Measurements from ENCODE around the gene CXXC4. TPM values are rescaled to one million over a fixed set of nuclear protein-coding genes. Genes with fewer than 3 reads are reported as not detected.

The CXXC4 gene
- total RNA-seq, 1 experiment from 2014 or later: not detected

DNA sequence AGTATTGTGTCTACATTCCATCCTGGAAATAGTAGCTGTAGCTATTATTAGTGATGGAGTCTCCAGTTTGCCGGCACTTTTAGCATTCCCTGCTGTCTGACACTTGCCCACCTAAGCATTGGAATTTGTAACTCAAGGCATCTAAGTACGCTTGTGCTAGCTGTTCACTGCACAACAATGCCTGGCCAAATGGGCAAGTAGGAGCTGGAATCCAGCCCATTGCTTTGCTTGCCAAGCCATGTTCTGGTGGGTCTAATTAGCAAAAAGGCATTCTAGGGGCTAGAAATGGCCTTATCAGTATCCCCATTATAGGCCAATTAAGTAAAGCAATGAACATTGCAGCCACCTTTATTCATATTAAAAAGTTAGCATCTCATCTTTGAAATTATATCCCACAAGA is 7.8 kb upstream of the CXXC4 start:
- no TSS peak for BruUV-seq (replicated peaks)
- H3K9me3 ChIP-seq (ENCODE audit: low read length): no peaks in the 10 kb centered on the region
- H3K27ac ChIP-seq (ENCODE audit: low read length): no peak overlapping the region
- no peaks in the 10 kb centered on the region for H3K27me3 ChIP-seq (ENCODE audit: low read length)
- CTCF ChIA-PET: no interaction called here
- no peaks in the 10 kb centered on the region for H3K36me3 ChIP-seq (ENCODE audit: low read depth, low read length)
- H3K4me3 ChIP-seq (ENCODE audit: low read length): no peak overlapping the region
- no peak overlapping the region for H3K9ac ChIP-seq (ENCODE audit: low read length)
- no peak overlapping the region for H3K4me2 ChIP-seq (ENCODE audit: low read length)
- no peaks in the 10 kb centered on the region for H3F3A ChIP-seq (ENCODE audit: low read length, unreplicated experiment)
- no peaks in the 10 kb centered on the region for H3K79me2 ChIP-seq (ENCODE audit: low read length)
- H2AFZ ChIP-seq (ENCODE audit: low read length): no peak overlapping the region
- POLR2A ChIA-PET (ENCODE audit: unreplicated experiment): no interaction called here
- no peaks in the 10 kb centered on the region for H3K9me2 ChIP-seq (replicated peaks; ENCODE audit: low read length)
- intact Hi-C loops (cut with micrococcal nuclease): no loop called here
- no peaks in the 10 kb centered on the region for H4K20me1 ChIP-seq (ENCODE audit: low read length)
- TF ChIP-seq EZH2 (IDR thresholded peaks at IDR 0.05; ENCODE audit: low read length, unreplicated experiment) (no peak), EZH2phosphoT487 (IDR thresholded peaks at IDR 0.05; ENCODE audit: borderline replicate concordance, low read length) (no peak)
- TF ChIP-seq, protein P1, sequence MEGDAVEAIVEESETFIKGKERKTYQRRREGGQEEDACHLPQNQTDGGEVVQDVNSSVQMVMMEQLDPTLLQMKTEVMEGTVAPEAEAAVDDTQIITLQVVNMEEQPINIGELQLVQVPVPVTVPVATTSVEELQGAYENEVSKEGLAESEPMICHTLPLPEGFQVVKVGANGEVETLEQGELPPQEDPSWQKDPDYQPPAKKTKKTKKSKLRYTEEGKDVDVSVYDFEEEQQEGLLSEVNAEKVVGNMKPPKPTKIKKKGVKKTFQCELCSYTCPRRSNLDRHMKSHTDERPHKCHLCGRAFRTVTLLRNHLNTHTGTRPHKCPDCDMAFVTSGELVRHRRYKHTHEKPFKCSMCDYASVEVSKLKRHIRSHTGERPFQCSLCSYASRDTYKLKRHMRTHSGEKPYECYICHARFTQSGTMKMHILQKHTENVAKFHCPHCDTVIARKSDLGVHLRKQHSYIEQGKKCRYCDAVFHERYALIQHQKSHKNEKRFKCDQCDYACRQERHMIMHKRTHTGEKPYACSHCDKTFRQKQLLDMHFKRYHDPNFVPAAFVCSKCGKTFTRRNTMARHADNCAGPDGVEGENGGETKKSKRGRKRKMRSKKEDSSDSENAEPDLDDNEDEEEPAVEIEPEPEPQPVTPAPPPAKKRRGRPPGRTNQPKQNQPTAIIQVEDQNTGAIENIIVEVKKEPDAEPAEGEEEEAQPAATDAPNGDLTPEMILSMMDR (conservative IDR thresholded peaks at IDR 0.05; ENCODE audit: low read depth, low read length): no peak
- no peak for ATAC-seq
- no peak for DNase-seq
- no peaks in the 10 kb centered on the region for H3K4me1 ChIP-seq (ENCODE audit: insufficient read depth, low read length)

DNA sequence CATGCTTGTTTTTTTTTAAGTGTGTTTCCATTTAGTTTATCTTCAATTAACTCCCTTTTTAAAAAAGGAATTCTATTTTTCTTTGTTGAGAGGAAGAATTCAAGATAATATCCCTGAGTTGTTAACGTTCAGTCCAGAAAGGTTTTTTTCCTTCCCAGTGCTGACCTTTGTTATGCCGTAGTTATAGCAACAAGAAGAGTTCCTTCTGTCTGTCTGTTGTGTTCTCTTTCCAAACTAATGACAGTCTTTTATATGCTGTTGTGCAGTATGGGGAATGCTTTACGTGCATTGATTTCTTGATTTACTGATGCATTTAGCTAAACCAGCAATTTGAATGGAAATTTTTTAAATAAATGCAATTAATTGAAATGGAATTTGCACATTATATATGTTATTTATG is 6.6 kb upstream of the CXXC4 start:
- ATAC-seq (no peak), DNase-seq (no peak)
- no peaks in the 10 kb centered on the region for H4K20me1 ChIP-seq (ENCODE audit: low read length)
- ChIA-PET CTCF (no interaction called here), POLR2A (ENCODE audit: unreplicated experiment) (no interaction called here)
- no peaks in the 10 kb centered on the region for H3K79me2 ChIP-seq (ENCODE audit: low read length)
- H3K9me2 ChIP-seq (replicated peaks; ENCODE audit: low read length): no peaks in the 10 kb centered on the region
- H3F3A ChIP-seq (ENCODE audit: low read length, unreplicated experiment): no peaks in the 10 kb centered on the region
- no peaks in the 10 kb centered on the region for H3K9me3 ChIP-seq (ENCODE audit: low read length)
- no peak overlapping the region for H3K9ac ChIP-seq (ENCODE audit: low read length)
- H3K27ac ChIP-seq (ENCODE audit: low read length): no peak overlapping the region
- H3K4me1 ChIP-seq (ENCODE audit: insufficient read depth, low read length): no peaks in the 10 kb centered on the region
- no peak overlapping the region for H2AFZ ChIP-seq (ENCODE audit: low read length)
- H3K36me3 ChIP-seq (ENCODE audit: low read depth, low read length): no peaks in the 10 kb centered on the region
- no peak overlapping the region for H3K4me3 ChIP-seq (ENCODE audit: low read length)
- intact Hi-C loops (cut with micrococcal nuclease): no loop called here
- TF ChIP-seq, protein P1 (conservative IDR thresholded peaks at IDR 0.05; ENCODE audit: low read depth, low read length): no peak
- no peak for TF ChIP-seq EZH2phosphoT487 (IDR thresholded peaks at IDR 0.05; ENCODE audit: borderline replicate concordance, low read length)
- no peak for TF ChIP-seq EZH2 (IDR thresholded peaks at IDR 0.05; ENCODE audit: low read length, unreplicated experiment)
- no peak overlapping the region for H3K4me2 ChIP-seq (ENCODE audit: low read length)
- no TSS peak for BruUV-seq (replicated peaks)
- H3K27me3 ChIP-seq (ENCODE audit: low read length): no peaks in the 10 kb centered on the region

DNA sequence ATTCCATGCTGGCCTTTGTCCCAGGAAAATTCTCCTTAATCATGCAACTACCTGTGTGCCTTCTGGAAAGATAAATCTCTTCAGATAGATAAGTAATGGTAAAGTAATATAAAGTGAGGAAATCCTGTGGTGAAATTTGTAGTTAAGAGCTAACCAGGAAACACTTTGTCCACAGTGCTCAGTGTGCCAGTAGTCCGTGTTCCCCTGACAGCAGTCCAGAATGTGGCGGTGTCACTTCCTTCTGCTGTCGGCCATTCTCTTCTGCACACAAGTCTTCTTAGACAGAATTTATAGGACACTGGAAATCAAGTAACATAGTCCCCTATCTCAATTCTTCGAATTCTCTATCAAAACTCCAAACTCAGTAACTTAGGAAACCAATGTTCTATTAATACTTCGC is 5.7 kb upstream of the CXXC4 start:
- TF ChIP-seq, protein P1 (conservative IDR thresholded peaks at IDR 0.05; ENCODE audit: low read depth, low read length): no peak
- DNase-seq (no peak), ATAC-seq (no peak)
- H3K79me2 ChIP-seq (ENCODE audit: low read length): no peaks in the 10 kb centered on the region
- no peaks in the 10 kb centered on the region for H4K20me1 ChIP-seq (ENCODE audit: low read length)
- no peaks in the 10 kb centered on the region for H3K9me2 ChIP-seq (replicated peaks; ENCODE audit: low read length)
- H3K27me3 ChIP-seq (ENCODE audit: low read length): no peaks in the 10 kb centered on the region
- no peak overlapping the region for H3K4me2 ChIP-seq (ENCODE audit: low read length)
- H3K9ac ChIP-seq (ENCODE audit: low read length): no peak overlapping the region
- H3K4me3 ChIP-seq (ENCODE audit: low read length): no peak overlapping the region
- no TSS peak for BruUV-seq (replicated peaks)
- POLR2A ChIA-PET (ENCODE audit: unreplicated experiment): no interaction called here
- H3K4me1 ChIP-seq (ENCODE audit: insufficient read depth, low read length): no peaks in the 10 kb centered on the region; the same call in 1 of the 2 replicates
- intact Hi-C loops (cut with micrococcal nuclease): no loop called here
- H3K27ac ChIP-seq (ENCODE audit: low read length): no peak overlapping the region
- CTCF ChIA-PET: no interaction called here
- no peaks in the 10 kb centered on the region for H3K9me3 ChIP-seq (ENCODE audit: low read length)
- H2AFZ ChIP-seq (ENCODE audit: low read length): no peak overlapping the region
- H3K36me3 ChIP-seq (ENCODE audit: low read depth, low read length): no peaks in the 10 kb centered on the region
- H3F3A ChIP-seq (ENCODE audit: low read length, unreplicated experiment): no peaks in the 10 kb centered on the region
